GM19351 (cell line): ENCODE data around the gene TUBA3D.
"Not testable (repeated sequence)": the region's sequence is repeated elsewhere in the genome, so short reads cannot be mapped to it uniquely, and the experiment has no call there.

Source experiments
- ATAC-seq: cut with Tn5 transposase; IDR thresholded peaks from one replicate; pipeline ENCODE4 v1.9.1; 2021; ENCODE audit warnings: mild to moderate bottlenecking, moderate library complexity; ENCODE audit not compliant: unreplicated experiment

TUBA3D gene

DNA sequence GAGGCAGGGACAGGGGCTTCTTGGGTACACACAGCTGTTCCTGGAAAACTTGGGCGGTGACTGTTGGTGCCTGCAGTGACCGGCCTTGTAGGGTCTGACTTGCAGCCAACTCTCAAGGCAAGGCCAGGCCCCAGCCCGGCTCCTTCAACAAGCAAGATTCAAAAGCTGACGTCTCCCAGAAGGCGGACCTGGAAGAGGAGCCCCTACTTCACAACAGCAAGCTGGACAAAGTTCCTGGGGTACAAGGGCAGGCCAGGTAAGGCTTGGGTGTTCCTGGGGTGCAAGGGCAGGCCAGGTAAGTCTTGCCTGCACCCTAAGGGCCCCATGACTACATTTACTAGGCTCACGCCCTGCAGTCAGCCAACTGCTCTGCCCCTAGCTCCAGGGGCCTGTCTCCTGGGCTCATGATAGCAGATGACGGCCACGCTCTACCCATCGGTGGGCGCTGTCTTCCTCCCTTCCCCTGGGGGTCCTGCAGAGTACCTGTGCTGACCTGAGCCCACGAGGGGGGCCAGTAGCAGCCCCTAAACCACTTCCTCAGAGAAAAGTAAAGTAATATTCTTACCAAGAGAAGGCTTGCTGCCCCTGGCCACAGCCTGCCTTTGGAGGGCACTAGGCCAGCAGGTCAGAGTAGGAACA, 55.7 kb downstream of the TUBA3D start:
- ATAC-seq, result not testable (repeated sequence)
